Hematopoietic multipotent progenitor cell treated with erythropoietin and hydrocortisone succinate and interleukin-3 and kit ligand, for 8 days (in vitro differentiated cells): ENCODE results near the gene TENT5C.

ENCODE experiments used
- DNase-seq: peaks from one replicate; pipeline ENCODE4 v3.0.0-alpha.2; 2015

The TENT5C gene

DNA sequence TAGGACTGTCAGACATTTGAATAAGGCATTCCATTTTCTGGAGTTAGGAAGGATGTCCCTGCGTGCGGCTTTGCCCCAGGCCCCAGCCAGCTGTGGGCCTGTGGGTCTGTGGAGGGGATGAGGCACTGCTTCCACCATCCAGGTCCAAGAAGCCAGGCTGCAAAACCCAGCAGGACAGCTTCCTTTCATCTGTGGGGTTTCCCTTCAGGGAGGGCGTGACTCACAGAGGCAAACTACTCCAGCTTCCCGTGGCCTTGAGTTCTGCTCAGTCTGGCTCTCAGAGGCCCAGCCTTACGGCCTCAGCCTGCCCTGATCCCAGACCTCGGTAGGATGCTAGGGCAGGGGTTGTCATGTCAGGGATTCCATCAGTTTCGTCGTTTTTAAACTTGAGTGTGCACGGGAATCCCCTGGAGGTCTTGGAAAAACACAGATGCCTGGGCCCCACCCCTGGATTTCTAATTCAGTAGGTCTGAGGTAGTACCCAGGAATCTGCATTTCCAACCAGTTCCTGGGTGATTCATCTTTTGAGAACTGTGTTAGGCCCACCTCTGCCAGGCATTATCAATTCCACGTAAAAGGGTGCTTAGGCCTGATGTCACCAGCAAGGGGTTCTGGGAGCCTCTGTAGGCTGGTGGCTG lies 32.3 kb upstream of the TENT5C start:
- DNase-seq: no peak

DNA sequence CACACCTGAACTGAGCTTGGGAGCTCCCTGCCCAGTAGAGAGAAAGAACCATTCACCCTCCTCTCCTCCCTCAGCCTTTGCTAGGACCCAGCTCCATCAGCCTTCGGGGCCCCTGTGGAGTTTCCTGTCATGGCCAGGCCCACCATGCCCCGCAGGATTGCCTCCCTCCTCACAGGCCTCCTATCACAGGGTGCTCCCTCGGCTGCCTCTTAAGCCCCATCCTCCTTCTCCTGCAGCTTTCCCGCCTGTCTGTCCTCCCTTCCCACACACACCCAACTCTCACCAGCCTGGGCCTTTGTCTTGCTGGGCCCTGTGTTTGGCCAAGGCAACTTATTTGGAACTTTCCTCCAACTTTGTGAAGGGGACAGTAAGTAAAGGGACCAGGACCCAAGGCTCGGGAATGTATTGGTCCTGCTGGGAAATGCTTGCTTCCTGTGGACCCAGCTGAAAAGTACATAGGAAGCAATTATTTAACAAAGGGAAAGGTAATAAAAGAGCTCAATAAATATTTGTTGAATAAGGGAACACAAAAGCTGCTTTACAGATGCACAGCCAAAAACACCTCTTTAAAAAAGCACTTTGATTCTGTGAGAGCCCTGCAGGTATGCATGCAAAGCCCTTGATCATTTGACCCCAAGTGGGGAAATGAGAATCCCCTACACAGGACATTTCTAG lies 31.6 kb upstream of the TENT5C start:
- no peak for DNase-seq

DNA sequence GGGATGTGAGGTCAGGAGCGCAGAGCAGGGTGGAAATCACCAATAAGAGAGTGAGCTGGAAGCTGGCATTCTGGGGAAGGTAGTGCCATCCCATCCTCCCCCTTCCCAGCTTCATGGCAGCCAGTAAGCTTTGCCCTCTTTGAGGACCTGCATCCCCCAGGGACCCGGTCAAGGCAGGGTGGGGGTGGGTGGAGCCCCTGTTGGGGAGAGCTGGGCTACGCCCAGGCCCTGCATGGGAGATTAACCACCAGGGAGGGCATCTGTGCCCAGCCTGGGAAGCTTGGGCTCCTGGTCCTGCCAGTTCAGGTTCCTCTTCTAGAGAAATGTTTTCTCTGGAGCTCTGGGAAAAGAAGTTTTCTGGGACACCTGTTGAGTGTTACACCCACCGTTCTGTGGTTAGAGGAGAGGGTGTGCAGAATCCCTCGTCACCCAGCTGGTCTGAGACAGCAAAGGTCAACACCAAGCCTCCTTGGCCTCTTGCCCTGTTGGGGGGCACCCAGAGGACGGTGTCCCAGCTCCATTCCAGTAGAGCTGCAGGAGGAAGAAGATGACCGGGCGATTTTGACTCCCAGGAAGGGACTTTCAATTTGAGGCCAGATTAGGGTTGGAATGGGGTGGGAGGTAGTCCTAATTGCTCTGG lies 30.1 kb upstream of the TENT5C start:
- DNase-seq: no peak

DNA sequence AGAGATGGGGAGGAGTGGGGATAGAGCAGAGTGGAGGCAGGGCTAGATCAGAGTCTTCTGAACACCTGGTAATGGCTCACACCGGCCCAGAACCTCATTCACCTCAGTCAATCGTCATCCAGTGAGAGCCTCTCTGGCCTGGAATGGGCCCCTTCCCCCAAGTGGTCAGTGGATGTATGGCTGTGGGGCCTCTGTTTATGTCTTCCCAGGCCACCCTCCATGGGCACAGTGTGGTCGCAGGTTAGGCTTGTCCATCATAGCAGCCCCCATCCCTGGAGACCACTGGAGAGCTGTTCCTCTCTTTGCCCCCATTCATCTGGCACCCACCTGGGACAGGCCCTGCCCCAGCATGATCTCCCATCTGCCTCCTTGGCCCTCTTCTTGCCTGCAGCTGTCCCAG lies 29.6 kb upstream of the TENT5C start:
- no peak for DNase-seq

DNA sequence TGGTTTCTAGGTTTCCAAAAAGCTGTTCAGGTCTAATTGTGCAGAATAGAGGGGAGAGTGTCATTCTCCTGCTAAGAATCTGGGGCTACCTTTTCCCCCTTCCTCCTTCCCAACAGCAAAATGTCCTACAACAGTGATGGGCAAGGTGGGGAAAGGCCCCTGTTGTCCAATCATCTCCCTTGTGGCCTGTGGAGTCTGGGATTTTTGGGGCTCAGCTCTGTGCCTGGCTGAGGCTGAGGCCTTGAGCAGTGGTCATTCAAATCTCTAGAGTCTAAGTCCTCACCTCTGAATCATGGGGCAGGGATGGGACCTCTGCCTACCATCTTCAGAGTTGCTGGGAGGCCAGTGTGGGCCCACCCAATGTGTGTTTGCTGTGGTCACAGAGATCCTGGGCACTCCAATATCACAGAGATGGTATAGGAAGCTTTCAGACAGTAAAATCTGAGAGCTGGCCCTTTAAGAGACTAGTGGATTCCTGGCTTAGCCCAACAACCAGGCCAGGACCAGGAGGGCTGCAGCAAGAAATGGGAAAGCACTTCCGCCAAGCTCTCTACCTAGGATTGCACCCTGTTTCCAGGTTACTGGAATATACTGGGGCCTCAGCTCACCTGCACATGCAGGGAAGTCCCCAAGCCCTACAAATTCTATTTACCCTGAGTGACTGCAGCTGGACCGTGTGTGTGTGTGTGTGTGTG lies 28.5 kb upstream of the TENT5C start:
- DNase-seq: no peak

DNA sequence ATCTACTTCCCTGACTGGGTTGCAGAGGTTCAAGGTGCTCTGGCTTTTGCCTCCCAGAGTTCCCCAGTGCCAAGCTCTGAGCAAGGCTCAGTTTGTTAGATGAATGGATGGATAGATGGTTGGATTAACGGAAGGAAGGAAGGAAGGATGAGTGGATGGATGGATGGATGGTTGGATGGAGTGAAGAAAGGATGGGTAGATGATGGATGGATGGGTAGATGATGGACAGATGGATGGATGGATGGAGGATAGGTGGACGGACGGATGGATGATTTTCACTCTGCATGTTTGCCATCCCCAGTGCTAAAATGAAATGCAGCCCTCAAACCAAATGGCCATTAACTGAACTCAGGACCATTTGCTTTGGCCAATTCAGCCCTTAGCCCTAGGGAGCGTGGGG lies 27.4 kb upstream of the TENT5C start:
- DNase-seq: no peak

DNA sequence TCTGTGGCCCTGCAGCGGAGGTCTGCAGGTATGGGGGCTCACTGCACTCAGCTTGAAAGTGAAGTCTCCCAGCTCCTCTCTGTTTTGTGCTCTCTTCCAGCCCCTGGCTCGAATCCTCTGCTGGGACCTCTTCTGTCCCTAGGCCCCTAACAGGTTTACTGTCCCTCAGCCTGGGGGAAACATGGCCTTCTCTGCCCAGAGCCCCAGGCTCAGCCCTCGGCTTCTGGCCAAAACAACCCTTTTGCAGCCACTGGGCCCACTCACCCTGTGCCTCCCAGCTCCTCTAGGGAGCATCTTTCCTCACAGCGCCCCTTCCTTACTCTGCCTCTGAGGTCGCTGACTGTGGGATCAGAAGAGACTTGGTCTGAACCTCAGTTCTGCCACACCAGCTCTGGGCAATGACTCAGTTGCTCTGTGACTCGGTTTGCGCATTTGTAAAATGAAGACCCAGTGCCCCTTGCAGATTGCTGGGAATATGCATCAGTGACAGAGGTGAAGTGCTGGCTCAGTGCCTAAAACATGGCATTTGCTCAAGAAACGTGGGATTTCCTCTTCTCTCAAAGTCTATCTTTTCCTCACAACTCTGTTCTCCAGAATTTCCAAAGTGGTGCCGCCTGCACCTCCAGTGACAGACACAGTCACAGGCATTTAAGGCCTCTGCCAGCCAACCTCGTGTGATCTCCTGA lies 26.5 kb upstream of the TENT5C start:
- DNase-seq: no peak

DNA sequence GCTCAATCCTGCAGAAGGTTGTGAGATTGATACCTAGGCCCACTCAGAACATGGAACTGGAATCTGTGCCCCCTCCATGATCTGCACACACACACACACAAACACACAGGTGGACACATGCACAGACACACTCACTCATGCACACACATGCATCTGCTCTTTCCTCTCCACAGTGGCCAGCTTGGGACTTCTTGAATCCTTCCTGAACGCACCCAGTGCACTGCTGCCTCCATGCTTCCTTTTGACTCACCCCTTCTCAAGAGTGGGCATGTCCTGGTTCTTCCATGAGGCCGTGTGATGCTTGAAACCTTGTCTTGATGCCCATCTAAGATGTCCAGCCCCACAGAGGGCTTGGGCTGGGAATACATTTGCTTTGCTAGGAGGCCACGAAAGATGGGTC lies 25.4 kb upstream of the TENT5C start:
- no peak for DNase-seq

DNA sequence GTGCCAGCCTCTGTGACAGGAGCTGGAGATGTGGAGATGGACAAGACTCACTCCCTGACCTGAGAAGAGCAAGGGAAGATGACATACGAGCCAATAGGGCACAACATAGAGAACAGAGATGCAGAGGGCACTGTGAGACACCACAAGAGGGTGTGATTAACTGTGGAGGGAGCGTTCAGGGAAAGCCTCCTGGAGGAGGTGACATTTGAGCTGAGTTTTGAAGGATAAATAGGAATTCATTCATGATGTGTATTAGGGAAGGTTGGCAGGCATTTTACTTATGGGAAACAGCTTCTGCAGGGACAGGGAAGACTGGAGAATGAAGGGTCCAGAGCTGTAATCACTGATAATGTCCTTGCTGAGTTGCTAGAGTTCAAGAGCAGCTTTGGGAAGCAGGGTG lies 25.0 kb upstream of the TENT5C start:
- DNase-seq: no peak

DNA sequence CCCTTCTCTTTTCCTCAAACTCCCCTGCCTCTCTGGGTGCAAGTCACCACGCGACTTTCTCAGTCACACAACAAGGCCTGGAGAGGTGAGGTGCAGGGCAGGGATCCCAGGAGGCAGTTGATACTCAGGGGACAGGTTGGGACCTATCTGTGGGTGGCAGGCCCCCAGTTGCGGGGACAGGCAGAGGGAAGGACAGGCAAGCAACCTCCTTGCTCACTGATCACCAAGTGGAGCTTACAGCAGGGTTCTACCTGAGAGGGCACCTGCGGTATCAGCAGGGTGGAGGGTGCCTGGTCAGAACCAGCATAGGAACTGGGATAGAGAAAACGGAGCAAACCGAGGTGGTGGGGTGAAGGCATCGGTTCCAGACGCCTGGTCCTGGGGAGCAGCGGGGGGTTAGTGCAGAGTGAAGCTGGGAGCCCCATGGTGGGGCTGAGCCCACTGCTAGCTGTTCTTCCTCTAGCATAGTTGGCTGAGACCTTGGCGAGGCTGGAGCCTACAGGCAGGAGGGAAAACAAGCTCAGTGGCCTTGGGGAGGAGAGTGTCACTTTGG lies 24.4 kb upstream of the TENT5C start:
- no peak for DNase-seq

DNA sequence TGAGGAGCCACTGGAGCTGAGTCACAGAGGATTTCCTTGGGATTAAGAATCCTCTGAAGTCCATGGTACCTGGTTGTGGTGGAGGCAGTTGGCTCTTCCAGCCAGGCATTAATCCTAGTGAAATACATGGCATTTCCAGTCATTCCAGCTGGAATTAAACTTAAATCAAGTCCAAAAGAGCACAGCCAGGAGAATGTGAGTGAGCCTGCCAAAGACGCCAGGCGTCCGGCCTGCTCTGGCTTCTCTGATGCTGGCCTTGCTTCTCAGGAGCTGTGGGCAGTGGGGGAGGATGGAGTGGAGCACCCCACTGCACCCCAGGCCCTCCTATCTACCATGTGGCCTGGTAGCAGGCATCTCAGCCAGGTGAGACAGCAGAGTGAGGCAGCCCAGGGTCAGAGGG lies 23.4 kb upstream of the TENT5C start:
- DNase-seq: no peak

DNA sequence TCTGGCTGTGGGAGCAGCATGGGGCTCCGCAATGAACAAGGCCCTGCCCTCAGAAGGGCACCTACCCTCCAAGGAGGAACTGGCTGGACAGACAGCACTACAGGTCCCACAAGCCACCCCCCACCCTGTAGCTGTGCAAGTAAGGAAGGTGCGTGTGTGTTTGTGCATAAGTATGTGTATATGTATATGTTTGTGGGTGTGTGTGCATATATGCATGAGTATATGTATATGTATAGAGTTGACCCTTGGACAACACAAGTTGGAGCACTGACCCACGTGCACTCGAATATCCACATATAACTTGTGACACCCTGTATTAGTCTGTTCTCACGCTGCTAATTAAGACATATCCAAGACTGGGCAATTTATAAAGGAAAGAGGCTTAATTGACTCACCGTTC lies 22.6 kb upstream of the TENT5C start:
- no peak for DNase-seq

DNA sequence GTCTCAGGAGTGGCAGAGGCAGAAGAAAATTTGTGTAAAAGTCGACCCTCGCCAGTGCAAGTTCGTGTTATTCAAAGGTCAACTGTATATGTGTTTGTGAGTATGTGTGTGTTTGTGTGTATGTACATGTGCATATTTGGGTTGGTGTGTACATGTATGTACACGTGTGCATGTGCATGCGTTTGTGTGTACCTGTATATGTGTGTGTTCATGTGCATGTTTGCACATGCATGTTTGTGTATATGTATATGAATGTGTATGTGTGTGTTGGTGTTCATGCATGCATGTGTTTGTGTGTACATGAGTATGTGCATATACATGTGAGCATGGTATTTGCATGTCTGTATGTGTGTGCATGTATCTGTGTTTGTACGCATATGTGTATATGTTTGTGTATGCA lies 21.7 kb upstream of the TENT5C start:
- no peak for DNase-seq

DNA sequence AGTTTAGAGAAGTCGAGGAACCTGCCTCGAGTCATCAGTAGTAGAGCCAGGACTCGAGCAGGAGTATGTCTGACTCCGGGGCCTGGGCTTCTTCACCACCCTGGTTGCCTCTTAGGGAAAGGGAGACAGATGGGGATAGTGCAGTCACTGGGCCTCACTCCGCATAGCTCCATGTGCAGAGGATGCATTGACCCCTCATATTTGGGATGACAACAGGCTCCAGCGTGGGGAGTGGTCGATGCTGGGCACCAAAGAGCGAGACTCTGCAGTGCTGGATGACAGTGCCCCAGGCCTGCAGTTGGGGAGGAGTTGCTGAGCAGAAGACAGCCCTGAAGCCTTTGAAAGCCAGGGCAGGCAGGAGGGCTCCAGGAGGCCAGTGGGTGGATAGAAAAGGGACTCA lies 20.8 kb upstream of the TENT5C start:
- no peak for DNase-seq

DNA sequence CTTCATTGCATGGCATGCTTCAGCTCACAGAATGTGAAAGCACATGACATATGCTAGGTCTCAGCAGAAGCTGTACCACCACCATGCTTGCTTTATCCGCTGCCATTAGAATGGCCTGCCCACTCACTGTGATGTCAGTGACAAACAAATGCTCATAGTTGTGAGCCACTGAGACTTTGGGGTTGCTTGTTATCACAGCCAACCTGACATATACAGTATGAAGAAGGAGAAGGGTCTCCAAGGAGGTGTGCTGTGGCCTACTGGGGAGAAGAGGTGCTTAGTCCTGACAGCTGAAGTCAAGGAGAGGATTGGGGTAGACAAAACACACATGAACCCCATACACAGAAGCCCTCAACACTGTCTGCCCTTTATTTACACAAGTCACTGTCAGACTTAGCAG lies 19.5 kb upstream of the TENT5C start:
- DNase-seq: no peak

DNA sequence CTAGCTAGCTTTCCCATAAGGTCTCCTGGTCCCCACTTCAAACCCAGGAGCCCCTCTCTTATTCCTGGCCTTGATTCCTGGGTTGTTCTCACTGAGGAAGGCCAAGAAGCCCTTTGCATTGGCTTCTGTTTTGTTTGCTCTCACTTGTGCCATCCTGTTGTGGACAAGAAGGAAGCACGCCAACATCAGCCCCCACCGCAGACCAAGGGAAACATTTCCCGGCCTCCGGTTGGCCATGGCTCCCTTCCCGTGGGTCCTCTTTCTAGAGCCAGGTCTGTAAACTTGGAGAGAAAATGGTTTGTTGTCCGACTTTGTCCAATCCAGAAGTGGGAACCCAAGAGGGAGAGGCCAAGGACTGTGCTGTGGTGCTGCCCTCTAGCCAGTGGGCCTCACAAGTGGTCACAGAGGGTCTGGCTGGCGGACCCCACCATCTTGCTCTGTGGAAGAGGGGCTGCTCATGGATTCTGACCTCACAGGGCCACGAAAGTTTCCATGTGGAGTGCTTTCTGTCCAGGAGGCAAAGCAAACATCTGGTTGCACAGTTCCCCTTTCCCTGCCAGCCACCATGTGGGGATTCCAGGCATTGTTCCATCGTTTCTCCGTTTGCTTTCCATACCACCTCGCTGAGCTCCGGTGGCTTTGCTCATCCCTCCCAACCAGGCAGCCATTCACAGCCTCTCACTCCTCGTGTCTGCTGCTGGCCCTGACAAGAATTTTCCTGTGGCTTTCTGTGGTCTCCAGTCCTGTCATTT lies 18.9 kb upstream of the TENT5C start:
- no peak for DNase-seq

DNA sequence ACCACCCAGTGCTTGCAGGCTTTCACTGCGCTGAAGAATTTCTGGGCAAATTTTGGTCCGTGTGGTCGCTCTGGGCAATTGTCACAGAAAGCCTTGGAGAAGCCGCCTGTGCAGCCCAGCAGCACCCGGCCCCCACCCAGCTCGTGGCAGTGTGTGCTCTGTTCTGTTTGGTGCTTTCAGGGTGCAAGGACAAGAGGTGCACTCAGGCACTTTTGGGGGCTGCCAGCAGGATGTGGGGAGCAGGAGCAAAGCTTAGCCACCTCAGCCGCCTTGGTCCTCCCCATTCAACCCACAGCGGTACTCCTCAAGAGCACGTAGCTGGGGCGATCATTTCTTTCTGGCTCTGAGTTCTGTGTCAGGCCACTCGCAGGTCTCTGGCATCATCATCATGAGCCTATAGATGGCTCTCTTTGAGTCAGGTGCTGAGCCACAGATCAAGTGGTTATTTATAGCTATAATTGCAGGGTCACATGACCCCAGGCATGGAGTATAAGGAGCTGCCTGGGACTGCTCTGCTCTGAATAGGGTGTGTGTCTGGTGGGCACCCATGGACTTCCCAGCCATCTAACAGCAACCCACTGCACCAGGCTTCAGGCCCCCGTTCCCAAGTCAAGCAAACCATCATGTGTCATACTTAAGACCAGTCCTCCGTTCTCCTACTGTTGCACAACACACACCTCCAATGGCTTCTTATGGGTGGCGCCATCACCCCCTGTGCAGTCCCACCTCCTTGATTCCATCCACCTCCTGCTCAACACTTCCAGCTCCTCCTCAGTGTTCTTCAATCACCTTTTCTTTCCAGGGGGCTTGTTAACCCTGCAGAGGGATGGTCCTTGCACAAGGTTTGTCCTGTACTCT lies 18.1 kb upstream of the TENT5C start:
- no peak for DNase-seq

DNA sequence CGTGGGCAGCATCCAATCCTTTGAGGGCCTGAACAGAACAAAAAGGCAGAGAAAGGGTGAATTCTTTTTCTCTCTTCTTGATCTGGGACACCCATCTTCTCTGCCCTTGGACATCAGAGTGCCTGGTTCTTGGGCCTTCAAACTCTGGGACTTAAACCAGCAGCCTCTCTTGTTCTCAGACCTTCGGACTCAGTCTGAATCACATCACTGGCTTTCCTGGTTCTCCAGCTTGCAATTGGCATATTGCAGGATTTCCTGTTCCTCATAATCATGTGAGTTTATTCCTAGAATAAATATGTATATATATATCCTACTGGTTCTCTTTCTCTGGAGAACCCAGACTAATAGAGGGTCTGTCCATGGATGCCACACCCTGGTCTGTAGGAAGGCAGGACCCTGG lies 16.3 kb upstream of the TENT5C start:
- no peak for DNase-seq

DNA sequence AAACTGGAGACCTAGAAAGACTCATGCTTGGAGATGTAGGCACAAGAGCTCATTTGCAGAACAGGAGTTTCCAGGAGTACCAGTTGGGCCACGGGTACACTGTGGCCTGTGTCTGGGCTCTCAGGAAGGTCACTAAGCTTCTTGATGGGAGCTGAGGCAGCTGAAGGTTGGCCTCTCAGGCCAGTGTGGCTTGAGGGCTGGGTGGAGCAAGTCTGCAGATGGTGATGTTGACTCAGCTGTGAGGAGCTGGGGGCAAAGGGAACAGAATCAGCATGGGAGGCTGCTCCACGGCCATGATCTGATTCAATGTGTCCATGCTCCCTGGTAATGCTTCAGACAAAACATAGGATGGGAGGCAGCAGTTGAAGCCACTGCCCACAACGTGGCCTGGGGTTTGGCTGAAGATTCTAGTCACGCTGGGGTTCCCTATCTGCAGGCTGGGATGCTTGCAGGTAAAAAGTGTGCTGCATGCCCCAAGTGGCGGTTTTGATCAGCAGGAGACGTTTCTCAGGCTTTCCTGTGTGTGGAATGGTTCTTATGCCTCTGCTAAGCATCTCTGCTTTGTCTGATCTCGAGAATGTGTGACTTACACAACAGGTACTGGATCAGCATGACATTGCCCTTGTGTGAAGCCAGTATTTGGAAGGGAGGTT lies 15.4 kb upstream of the TENT5C start:
- no peak for DNase-seq

DNA sequence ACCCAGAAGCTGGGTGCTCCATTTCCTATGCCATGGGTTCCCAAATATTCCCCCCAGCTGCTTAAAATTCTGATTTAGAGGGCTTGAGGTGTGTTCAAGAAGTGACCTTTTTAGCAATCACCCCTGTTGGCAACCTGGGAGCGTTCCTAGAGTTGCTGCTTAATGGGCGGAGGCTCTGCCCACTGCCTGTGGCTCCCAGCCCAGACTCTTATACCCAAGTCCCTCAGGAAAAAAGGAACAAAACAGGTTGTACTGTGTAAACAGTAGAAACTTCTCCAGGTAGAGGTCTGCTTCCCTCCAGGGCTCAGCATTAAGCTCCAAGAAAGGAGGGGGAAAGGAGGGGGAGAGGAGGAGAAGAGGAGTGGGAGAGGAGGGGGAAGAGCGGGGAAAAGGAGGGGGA lies 14.6 kb upstream of the TENT5C start:
- no peak for DNase-seq

DNA sequence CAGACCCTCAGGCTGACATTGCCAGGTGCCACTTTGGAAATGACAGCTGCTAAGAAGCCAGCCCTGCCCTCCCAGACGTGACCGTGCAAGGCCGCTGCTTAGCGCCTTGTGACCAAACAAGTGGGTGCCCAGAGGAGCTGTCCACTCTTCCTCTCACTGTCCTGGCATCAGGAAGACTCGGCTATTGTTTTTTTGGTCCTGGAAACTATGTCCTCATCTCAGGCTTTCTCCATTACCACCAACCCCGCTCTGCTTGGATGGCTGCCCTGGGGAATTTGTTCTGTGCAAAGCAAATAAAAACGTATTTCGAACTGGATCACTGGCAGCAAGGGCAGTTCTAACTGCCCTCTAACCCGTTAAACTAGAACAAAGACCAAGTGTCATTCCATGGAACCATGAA lies 13.7 kb upstream of the TENT5C start:
- no peak for DNase-seq
